Prostate gland (tissue), 2 donors: ENCODE data around the gene PIGQ.

Experiments
- POLR2A ChIP-seq: fragments of 450-650 bp; IDR thresholded peaks from one replicate; pipeline ENCODE4 v1.6.1; 2016; ENCODE audit warnings: antibody characterized with exemption, mild to moderate bottlenecking
- POLR2AphosphoS5 ChIP-seq: sonication (generic); formaldehyde crosslinking; IDR thresholded peaks from one replicate; pipeline ENCODE4 v1.6.1; 2017; ENCODE audit warnings: antibody characterized with exemption
- TF ChIP-seq, protein P1 (sequence below), 4 experiments: fragments of 200-600 bp in 2 of 4; fragments of 450-650 bp in 2 of 4; sonication (generic) in 2 of 4; IDR thresholded peaks; 1 replicate in 3 of 4; 2 replicates in 1 of 4; pipeline ENCODE4 v1.5.1; 2016 to 2019; ENCODE audit warnings: antibody characterized with exemption in 4 of 4, mild to moderate bottlenecking in 2 of 4, moderate library complexity in 2 of 4

DNA sequence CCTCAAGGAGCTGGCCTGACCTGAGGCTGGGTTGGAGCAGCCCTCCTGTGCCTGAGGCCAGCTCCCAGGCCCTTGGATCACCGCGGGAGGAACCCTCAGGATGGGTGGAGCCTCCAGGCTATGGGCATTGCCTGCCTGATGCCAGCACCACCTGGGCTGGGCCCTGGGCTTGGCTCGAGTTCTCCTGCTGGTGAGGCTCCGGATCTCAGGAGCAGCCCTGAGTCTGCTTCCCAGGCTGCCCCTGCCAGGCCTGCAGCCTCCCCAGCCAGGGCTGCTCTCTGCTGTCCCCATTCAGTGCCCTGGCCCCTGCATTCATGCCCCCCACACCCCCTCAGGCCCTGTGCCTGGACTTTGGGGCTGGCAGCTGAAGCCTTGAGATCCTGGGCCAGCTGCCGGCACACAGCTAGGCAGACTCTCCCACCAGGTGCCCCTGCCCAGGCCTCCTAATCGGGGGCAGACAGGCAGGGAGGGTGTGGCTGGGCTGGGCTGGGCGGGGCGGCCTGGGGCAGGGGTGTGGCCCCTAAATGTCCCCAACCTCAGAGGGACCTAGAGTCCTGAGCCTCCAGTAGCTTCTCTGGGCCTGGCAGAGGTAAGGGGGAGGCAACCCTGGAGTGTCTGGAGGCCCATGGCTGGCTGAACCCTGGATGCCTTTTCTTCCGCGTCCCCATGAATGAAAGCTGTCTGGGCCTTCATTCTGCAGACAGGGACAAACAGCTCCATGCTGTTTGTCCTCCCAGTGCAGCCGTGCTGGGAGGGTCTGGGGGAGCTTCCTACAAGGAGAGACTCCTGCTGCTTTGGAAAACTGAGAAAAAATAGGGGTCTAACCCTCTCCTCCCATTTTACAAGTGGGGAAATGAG lies 1.1 kb upstream of the PIGQ start:
- TF ChIP-seq, protein P1, sequence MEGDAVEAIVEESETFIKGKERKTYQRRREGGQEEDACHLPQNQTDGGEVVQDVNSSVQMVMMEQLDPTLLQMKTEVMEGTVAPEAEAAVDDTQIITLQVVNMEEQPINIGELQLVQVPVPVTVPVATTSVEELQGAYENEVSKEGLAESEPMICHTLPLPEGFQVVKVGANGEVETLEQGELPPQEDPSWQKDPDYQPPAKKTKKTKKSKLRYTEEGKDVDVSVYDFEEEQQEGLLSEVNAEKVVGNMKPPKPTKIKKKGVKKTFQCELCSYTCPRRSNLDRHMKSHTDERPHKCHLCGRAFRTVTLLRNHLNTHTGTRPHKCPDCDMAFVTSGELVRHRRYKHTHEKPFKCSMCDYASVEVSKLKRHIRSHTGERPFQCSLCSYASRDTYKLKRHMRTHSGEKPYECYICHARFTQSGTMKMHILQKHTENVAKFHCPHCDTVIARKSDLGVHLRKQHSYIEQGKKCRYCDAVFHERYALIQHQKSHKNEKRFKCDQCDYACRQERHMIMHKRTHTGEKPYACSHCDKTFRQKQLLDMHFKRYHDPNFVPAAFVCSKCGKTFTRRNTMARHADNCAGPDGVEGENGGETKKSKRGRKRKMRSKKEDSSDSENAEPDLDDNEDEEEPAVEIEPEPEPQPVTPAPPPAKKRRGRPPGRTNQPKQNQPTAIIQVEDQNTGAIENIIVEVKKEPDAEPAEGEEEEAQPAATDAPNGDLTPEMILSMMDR (IDR thresholded peaks at IDR 0.05): no peak
- TF ChIP-seq POLR2A (no peak), POLR2AphosphoS5 (no peak)
